GM12878 (cell line): ENCODE measurements around the gene BPIFB3. TPM values are rescaled to one million over a fixed set of nuclear protein-coding genes. Genes with fewer than 3 reads are reported as not detected.

Experiments used
- ATAC-seq: fragments of 200-7000 bp; cut with Tn5 transposase; 3 replicates; pipeline ENCODE4 v1.9.1; 2020; ENCODE audit warnings: mild to moderate bottlenecking, moderate library complexity
- BruUV-seq: library from RNA; stranded (reverse); fragments of 400-500 nt; replicated peaks from 2 replicates; lab custom pipeline; 2021; lab: Mats Ljungman, UMichigan
- CTCF ChIA-PET: fragments of 300-600 bp; sonication (Branson Sonifier 250); formaldehyde crosslinking; extraction: SDS; loops from one replicate; lab custom pipeline; 2021; ENCODE audit warnings: inconsistent platforms; lab: Yijun Ruan, JAX
- POLR2A ChIA-PET: fragments of 350-600 bp; formaldehyde crosslinking; extraction: SDS; loops from one replicate; lab custom pipeline; 2021; ENCODE audit warnings: inconsistent platforms; lab: Charles Lee
- RAD21 ChIA-PET: fragments of 300-600 bp; sonication (Branson Sonifier 250); formaldehyde crosslinking; loops from one replicate; lab custom pipeline; 2023; ENCODE audit warnings: antibody characterized with exemption; ENCODE audit not compliant: unreplicated experiment; lab: Charles Lee
- SMC1A ChIA-PET: fragments of 300-600 bp; sonication (Branson Sonifier 250); formaldehyde crosslinking; loops from one replicate; lab custom pipeline; 2023; ENCODE audit not compliant: unreplicated experiment, uncharacterized antibody; lab: Charles Lee
- DNase-seq: peaks from one replicate; pipeline ENCODE4 v3.0.0-alpha.2; 2011; ENCODE audit warnings: low read depth, low spot score
- FAIRE-seq: peaks from 3 replicates; lab custom pipeline; 2011; peaks lifted over from hg19 to GRCh38; lab: Jason Lieb, UNC
- H2AFZ ChIP-seq: 2 replicates; pipeline ENCODE4 v1.6.0; 2011; ENCODE audit warnings: low read depth, low read length, control low read depth; ENCODE audit not compliant: control insufficient read depth
- H3K27ac ChIP-seq: 2 replicates; pipeline ENCODE4 v1.5.1; 2011; ENCODE audit warnings: control low read depth; ENCODE audit not compliant: control insufficient read depth, insufficient read depth
- H3K27me3 ChIP-seq, 2 experiments: replicated peaks in 1 of 2; 2 replicates each; pipeline versions ENCODE4 v1.6.0 to v1.6.1; 2011; ENCODE audit warnings: low read length in 1 of 2; ENCODE audit not compliant: control insufficient read depth in 2 of 2, insufficient read depth in 2 of 2
- H3K36me3 ChIP-seq, 2 experiments: 2 replicates each; pipeline ENCODE4 v1.5.1; 2011; ENCODE audit warnings: low read length in 1 of 2; ENCODE audit not compliant: control insufficient read depth in 2 of 2, insufficient read depth in 2 of 2
- H3K4me1 ChIP-seq: 2 replicates; pipeline ENCODE4 v1.6.1; 2011; ENCODE audit warnings: mild to moderate bottlenecking, low read length, moderate library complexity, mixed read lengths; ENCODE audit not compliant: control insufficient read depth, insufficient read depth
- H3K4me2 ChIP-seq: 2 replicates; pipeline ENCODE4 v1.6.0; 2011; ENCODE audit warnings: control low read depth; ENCODE audit not compliant: control insufficient read depth, insufficient read depth
- H3K4me3 ChIP-seq: fragments of 200-600 bp; sonication (generic); 2 replicates; pipeline ENCODE4 v1.5.1; 2016
- H3K79me2 ChIP-seq: 2 replicates; pipeline ENCODE4 v1.6.0; 2011; ENCODE audit warnings: low read length; ENCODE audit not compliant: control insufficient read depth, insufficient read depth
- H3K9ac ChIP-seq: 2 replicates; pipeline ENCODE4 v1.8.0; 2011; ENCODE audit warnings: low read length, control low read depth, mixed read lengths; ENCODE audit not compliant: control insufficient read depth, insufficient read depth
- H3K9me3 ChIP-seq: replicated peaks from 3 replicates; pipeline ENCODE4 v1.5.1; 2011; ENCODE audit warnings: mild to moderate bottlenecking, low read length; ENCODE audit not compliant: control insufficient read depth, insufficient read depth
- H4K20me1 ChIP-seq: 2 replicates; pipeline ENCODE4 v1.6.0; 2011; ENCODE audit not compliant: control insufficient read depth, insufficient read depth
- CHD2 ChIP-seq: IDR thresholded peaks from 2 replicates; pipeline ENCODE4 v1.6.1; 2011; ENCODE audit warnings: low read depth, low read length, improper control_type of control experiment, borderline replicate concordance
- EGR1 ChIP-seq, 2 experiments: IDR thresholded peaks; 1 replicate in 1 of 2; 2 replicates in 1 of 2; pipeline ENCODE4 v1.6.1; 2011 to 2012; ENCODE audit warnings: low read depth in 2 of 2, low read length in 2 of 2, borderline replicate concordance in 1 of 2, mild to moderate bottlenecking in 1 of 2, moderate library complexity in 1 of 2
- IKZF1 ChIP-seq: fragments of 450-650 bp; conservative IDR thresholded peaks from 2 replicates; pipeline ENCODE4 v1.6.1; 2017; ENCODE audit warnings: antibody characterized with exemption, mild to moderate bottlenecking
- JUND ChIP-seq: IDR thresholded peaks from 2 replicates; pipeline ENCODE4 v1.6.1; 2012; ENCODE audit warnings: low read depth, mild to moderate bottlenecking, low read length, improper control_type of control experiment, moderate library complexity
- MYB ChIP-seq: fragments of 150-350 bp; IDR thresholded peaks from 2 replicates; pipeline ENCODE4 v1.6.1; 2014; ENCODE audit warnings: mild to moderate bottlenecking, low read depth, low read length, borderline replicate concordance
- NFYB ChIP-seq: IDR thresholded peaks from 2 replicates; pipeline ENCODE4 v1.6.1; 2011; ENCODE audit warnings: low read depth, mild to moderate bottlenecking, low read length, improper control_type of control experiment, moderate library complexity; ENCODE audit not compliant: insufficient read depth
- STAT1 ChIP-seq: fragments of 450-650 bp; conservative IDR thresholded peaks from 2 replicates; pipeline ENCODE4 v1.6.1; 2014; ENCODE audit warnings: antibody characterized with exemption, mild to moderate bottlenecking
- TBL1XR1 ChIP-seq: IDR thresholded peaks from 2 replicates; pipeline ENCODE4 v1.6.1; 2012; ENCODE audit warnings: low read depth, low read length, improper control_type of control experiment
- TCF3 ChIP-seq: IDR thresholded peaks from 2 replicates; pipeline ENCODE4 v1.6.1; 2012; ENCODE audit warnings: low read depth, mild to moderate bottlenecking, low read length, borderline replicate concordance; ENCODE audit not compliant: insufficient read depth
- WGBS: methylation state at CpG from one replicate; pipeline ENCODE4 v1.1.6; 2016; ENCODE audit warnings: low lambda C conversion rate; ENCODE audit not compliant: insufficient replicate concordance, insufficient coverage; ENCODE audit errors: missing lambda C conversion rate; 5-methylcytosine and 5-hydroxymethylcytosine counted together
- in situ Hi-C: fragments of 300-500 bp; cut with MboI; formaldehyde crosslinking; loops from 9 replicates; pipeline ENCODE4 v1.14.3; 2018; ENCODE audit warnings: mixed read lengths
- intact Hi-C: fragments of 100-400 bp; cut with micrococcal nuclease; formaldehyde crosslinking; loops from one replicate; pipeline ENCODE4 v1.14.2; 2022; ENCODE audit not compliant: unreplicated experiment
- polyA plus RNA-seq, 11 experiments: library from polyadenylated mRNA; depleted of rRNA in 4 of 11; unstranded in 6 of 11; stranded (reverse) in 5 of 11; fragments of >200 nt; fragmentation: Nextera tagmentation in 4 of 11; fragmentation: Illumina TruSeq in 1 of 11; extraction: Ambion mirVana in 4 of 11; extraction: Trizol in 1 of 11; gene quantifications; 1 replicate in 1 of 11; 2 replicates in 10 of 11; pipeline versions ENCODE4 v1.2.1 to v1.2.3, GENCODE V29; 2011 to 2016; ENCODE audit warnings: inconsistent platforms in 2 of 11, missing spikeins in 2 of 11, low read depth in 1 of 11
- total RNA-seq, 4 experiments: library from RNA; depleted of rRNA in 3 of 4; stranded (reverse); fragments of >200 nt in 3 of 4; fragmentation: Illumina TruSeq in 1 of 4; extraction: Trizol in 1 of 4; gene quantifications; 2 replicates each; pipeline versions ENCODE4 v1.2.1 to v1.2.3, GENCODE V29; 2013 to 2021
- TF ChIP-seq, protein P1 (sequence below): IDR thresholded peaks from 2 replicates; pipeline ENCODE4 v1.6.1; 2012; ENCODE audit warnings: low read depth, low read length, improper control_type of control experiment
- TF ChIP-seq, protein P2 (sequence below): fragments of 450-650 bp; formaldehyde crosslinking; IDR thresholded peaks from 2 replicates; pipeline ENCODE4 v1.4.0; 2020; ENCODE audit warnings: mild to moderate bottlenecking, moderate library complexity
- TF ChIP-seq, protein P3 (sequence below): IDR thresholded peaks from 2 replicates; pipeline ENCODE4 v1.6.1; 2012; ENCODE audit warnings: low read length, inconsistent platforms
- TF ChIP-seq, protein P4 (sequence below): fragments of 450-650 bp; IDR thresholded peaks from 2 replicates; pipeline ENCODE4 v1.6.1; 2018; ENCODE audit warnings: mild to moderate bottlenecking, low read depth, moderate library complexity; ENCODE audit not compliant: partially characterized antibody

The BPIFB3 gene
- total and polyA plus RNA-seq, 10 of the 15 experiments (the other 5 are each of a cell fraction or from before 2014, with no cell fraction given), result not detected

DNA sequence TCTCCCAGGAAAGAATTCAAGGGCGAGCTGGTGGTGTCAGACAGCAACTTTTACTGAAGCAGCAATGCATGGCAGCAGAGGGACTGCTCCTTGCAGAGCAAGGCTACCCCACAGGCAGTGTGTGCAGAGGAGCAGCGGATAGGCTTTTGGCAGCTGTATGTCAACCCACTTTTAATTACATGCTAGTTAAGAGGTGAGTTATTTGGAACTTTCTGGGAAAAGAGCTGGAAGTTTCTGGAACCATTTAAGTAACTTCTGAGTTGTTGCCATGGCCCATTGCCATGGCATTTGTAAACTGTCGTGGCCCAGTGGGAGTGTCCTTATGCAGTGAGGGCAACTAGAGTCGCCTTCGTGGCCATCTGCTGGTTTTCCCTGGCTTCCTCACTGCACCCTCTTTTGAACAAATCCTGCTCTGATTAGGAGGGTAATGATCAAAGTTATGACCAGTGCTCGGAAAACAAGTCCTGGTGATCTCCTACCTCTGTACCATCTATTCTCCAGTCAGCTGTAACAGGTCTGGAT is 59.7 kb downstream of the BPIFB3 start:
- H2AFZ ChIP-seq, result no peak overlapping the region
- DNase-seq, result no peak
- RAD21 ChIA-PET, result no interaction called here
- H4K20me1 ChIP-seq, result no peaks in the 10 kb centered on the region
- in situ Hi-C loops (no loop called here), intact Hi-C loops (loop anchor here (10.0 kb wide), 1 partner anchor 61 kb away; no protein-coding TSS in a partner anchor)
- POLR2A ChIA-PET, result no interaction called here
- H3K9ac ChIP-seq, result no peak overlapping the region
- SMC1A ChIA-PET, result no interaction called here
- H3K4me1 ChIP-seq, result no peaks in the 10 kb centered on the region
- no peaks in the 10 kb centered on the region for H3K79me2 ChIP-seq
- 38% methylated on average over 6 of the region's 6 CpGs for WGBS
- H3K4me2 ChIP-seq, result no peak overlapping the region
- no peaks in the 10 kb centered on the region for H3K36me3 ChIP-seq
- H3K27ac ChIP-seq, result no peak overlapping the region
- FAIRE-seq, result no peak
- CTCF ChIA-PET, result no interaction called here
- H3K9me3 ChIP-seq, result no peaks in the 10 kb centered on the region
- no peaks in the 10 kb centered on the region for H3K27me3 ChIP-seq
- no peak for ATAC-seq
- H3K4me3 ChIP-seq, result no peak overlapping the region
- BruUV-seq, result no TSS peak
- no peak for TF ChIP-seq EGR1 (IDR thresholded peaks at IDR 0.05; ENCODE audit: borderline replicate concordance in 1 of 2, low read depth in 2 of 2, low read length in 2 of 2)
- TF ChIP-seq, protein P1, sequence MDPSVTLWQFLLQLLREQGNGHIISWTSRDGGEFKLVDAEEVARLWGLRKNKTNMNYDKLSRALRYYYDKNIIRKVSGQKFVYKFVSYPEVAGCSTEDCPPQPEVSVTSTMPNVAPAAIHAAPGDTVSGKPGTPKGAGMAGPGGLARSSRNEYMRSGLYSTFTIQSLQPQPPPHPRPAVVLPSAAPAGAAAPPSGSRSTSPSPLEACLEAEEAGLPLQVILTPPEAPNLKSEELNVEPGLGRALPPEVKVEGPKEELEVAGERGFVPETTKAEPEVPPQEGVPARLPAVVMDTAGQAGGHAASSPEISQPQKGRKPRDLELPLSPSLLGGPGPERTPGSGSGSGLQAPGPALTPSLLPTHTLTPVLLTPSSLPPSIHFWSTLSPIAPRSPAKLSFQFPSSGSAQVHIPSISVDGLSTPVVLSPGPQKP, result no peak
- TF ChIP-seq CHD2, result no peak
- TF ChIP-seq TCF3, result no peak
- no peak for TF ChIP-seq NFYB
- TF ChIP-seq, protein P2, sequence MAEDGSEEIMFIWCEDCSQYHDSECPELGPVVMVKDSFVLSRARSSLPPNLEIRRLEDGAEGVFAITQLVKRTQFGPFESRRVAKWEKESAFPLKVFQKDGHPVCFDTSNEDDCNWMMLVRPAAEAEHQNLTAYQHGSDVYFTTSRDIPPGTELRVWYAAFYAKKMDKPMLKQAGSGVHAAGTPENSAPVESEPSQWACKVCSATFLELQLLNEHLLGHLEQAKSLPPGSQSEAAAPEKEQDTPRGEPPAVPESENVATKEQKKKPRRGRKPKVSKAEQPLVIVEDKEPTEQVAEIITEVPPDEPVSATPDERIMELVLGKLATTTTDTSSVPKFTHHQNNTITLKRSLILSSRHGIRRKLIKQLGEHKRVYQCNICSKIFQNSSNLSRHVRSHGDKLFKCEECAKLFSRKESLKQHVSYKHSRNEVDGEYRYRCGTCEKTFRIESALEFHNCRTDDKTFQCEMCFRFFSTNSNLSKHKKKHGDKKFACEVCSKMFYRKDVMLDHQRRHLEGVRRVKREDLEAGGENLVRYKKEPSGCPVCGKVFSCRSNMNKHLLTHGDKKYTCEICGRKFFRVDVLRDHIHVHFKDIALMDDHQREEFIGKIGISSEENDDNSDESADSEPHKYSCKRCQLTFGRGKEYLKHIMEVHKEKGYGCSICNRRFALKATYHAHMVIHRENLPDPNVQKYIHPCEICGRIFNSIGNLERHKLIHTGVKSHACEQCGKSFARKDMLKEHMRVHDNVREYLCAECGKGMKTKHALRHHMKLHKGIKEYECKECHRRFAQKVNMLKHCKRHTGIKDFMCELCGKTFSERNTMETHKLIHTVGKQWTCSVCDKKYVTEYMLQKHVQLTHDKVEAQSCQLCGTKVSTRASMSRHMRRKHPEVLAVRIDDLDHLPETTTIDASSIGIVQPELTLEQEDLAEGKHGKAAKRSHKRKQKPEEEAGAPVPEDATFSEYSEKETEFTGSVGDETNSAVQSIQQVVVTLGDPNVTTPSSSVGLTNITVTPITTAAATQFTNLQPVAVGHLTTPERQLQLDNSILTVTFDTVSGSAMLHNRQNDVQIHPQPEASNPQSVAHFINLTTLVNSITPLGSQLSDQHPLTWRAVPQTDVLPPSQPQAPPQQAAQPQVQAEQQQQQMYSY (CRISPR knock-in tag), result no peak
- no peak for TF ChIP-seq STAT1
- TF ChIP-seq, protein P3, sequence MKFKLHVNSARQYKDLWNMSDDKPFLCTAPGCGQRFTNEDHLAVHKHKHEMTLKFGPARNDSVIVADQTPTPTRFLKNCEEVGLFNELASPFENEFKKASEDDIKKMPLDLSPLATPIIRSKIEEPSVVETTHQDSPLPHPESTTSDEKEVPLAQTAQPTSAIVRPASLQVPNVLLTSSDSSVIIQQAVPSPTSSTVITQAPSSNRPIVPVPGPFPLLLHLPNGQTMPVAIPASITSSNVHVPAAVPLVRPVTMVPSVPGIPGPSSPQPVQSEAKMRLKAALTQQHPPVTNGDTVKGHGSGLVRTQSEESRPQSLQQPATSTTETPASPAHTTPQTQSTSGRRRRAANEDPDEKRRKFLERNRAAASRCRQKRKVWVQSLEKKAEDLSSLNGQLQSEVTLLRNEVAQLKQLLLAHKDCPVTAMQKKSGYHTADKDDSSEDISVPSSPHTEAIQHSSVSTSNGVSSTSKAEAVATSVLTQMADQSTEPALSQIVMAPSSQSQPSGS, result no peak
- TF ChIP-seq, protein P4, sequence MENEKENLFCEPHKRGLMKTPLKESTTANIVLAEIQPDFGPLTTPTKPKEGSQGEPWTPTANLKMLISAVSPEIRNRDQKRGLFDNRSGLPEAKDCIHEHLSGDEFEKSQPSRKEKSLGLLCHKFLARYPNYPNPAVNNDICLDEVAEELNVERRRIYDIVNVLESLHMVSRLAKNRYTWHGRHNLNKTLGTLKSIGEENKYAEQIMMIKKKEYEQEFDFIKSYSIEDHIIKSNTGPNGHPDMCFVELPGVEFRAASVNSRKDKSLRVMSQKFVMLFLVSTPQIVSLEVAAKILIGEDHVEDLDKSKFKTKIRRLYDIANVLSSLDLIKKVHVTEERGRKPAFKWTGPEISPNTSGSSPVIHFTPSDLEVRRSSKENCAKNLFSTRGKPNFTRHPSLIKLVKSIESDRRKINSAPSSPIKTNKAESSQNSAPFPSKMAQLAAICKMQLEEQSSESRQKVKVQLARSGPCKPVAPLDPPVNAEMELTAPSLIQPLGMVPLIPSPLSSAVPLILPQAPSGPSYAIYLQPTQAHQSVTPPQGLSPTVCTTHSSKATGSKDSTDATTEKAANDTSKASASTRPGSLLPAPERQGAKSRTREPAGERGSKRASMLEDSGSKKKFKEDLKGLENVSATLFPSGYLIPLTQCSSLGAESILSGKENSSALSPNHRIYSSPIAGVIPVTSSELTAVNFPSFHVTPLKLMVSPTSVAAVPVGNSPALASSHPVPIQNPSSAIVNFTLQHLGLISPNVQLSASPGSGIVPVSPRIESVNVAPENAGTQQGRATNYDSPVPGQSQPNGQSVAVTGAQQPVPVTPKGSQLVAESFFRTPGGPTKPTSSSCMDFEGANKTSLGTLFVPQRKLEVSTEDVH, result no peak
- TF ChIP-seq JUND, result no peak
- TF ChIP-seq MYB, result no peak
- no peak for TF ChIP-seq IKZF1
- TF ChIP-seq TBL1XR1, result no peak
